Measurements from ENCODE around the gene BZW2.

DNA sequence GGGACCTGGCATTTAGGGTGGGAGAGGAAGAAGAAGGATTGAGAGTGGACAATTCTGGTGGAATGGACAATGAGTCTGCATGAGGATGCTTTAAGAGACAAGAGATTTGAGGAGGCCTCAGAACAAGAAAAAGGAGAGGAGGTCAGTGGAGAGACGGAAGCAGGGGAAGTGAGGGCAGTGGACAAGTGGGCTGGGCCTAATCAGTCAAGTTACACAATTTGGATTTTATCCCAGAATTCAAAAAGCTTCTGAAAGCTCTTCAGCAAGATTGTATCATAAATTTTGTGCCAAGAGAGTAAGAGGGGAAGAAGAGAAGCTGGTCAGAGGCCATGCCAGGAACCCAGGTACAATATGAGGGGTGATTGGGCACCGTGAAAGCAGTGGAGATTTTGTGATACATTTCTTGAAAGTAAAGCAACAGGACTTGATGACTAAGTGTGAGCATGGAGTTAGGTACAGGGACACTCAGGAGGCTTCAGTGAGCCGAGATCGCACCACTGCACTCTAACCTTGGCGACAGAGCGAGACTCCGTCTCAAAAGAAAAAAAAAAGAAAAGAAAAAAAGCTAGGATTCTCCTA lies 88.3 kb downstream of the BZW2 start:
- TF ChIP-seq EP300 (IDR thresholded peaks at IDR 0.05) (no peak), CTCF (IDR thresholded peaks at IDR 0.05) (no peak), POLR2A (IDR thresholded peaks at IDR 0.05) (no peak)

Data from tibial nerve (tissue), 4 donors.